ENCODE data around the gene GALNT16.

DNA sequence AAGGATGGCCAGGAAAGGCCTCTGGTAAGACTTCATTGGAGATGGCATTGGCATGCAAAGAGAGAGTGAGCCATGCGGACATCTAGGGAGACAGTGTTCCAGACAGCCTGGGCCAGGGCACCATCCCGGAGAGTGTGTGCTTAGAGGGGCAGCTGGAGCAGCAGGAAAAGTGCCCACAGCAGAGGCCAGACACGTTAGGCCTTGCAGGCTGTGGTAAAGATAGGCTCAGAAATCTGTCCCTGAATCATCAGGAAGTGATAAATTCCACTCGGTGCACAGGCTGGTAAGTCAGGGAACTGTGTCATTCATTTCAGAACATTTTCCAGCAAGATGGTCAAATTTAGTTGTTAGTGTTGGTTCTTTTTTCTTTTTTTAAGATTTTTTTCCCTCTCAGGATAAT lies 8.8 kb downstream of the GALNT16 start:
- no peak for TF ChIP-seq EZH2 (IDR thresholded peaks at IDR 0.05; ENCODE audit: borderline replicate concordance, insufficient read depth, low read depth, low read length, poor library complexity, severe bottlenecking)
- no peak for TF ChIP-seq CTCF (IDR thresholded peaks at IDR 0.05)
